ENCODE results near the gene SSH3. TPM values are rescaled to one million over a fixed set of nuclear protein-coding genes. Genes with fewer than 3 reads are reported as not detected.

SSH3 gene
- polyA plus RNA-seq, 1 donor from 2014 or later: 5.5 TPM

- H3K4me3 Mint-ChIP-seq: peak overlapping the region; percentile 57 to 88 (median 75)
- peaks cover 10% of the 10 kb centered on the region for H3K27me3 Mint-ChIP-seq
- peaks cover 3% of the 10 kb centered on the region for H3K36me3 Mint-ChIP-seq
- H3K27ac Mint-ChIP-seq: peak overlapping the region; percentile 90 to 94 (median 93)
- peaks cover 16 to 32% (median 30%) of the 10 kb centered on the region in 3 donors for H3K4me1 Mint-ChIP-seq
- H3K9me3 Mint-ChIP-seq: no peaks in the 10 kb centered on the region
Observed at GRCh38 chr11:67264877-67265632, 38.3 kb upstream of the SSH3 start.

- Mint-ChIP-seq H3K4me3 (peak overlapping the region; percentile 76 to 92 (median 87)), H3K4me1 (peaks cover 24 to 40% (median 38%) of the 10 kb centered on the region in 3 donors), H3K36me3 (peaks cover 8% of the 10 kb centered on the region), H3K9me3 (no peaks in the 10 kb centered on the region), H3K27me3 (peaks cover 10% of the 10 kb centered on the region), H3K27ac (peak overlapping the region in 2 of 3 donors; percentile 90 to 93)
Observed at GRCh38 chr11:67265633-67266448, 37.5 kb upstream of the SSH3 start.

GRCh38 chr11:67266449-67267187 lies 36.7 kb upstream of the SSH3 start, which contains the start of gene GRK2:
GRK2 (plus strand) TSS chr11:67266473; CDS start chr11:67266700, 227 bp downstream.
- peaks cover 32 to 47% (median 43%) of the 10 kb centered on the region in 3 donors for H3K4me1 Mint-ChIP-seq

GRCh38 chr11:67267188-67268080 lies 35.9 kb upstream of the SSH3 start:
- Mint-ChIP-seq H3K4me1 (peaks cover 39 to 51% (median 47%) of the 10 kb centered on the region in 3 donors), H3K4me3 (peak overlapping the region; percentile 93 to 97 (median 96)), H3K9me3 (no peaks in the 10 kb centered on the region), H3K27me3 (peaks cover 6% of the 10 kb centered on the region), H3K36me3 (peaks cover 10% of the 10 kb centered on the region), H3K27ac (peak overlapping the region; percentile 95 to 100 (median 97))

More at GRCh38 chr11:67266449-67267187, 36.7 kb upstream of the SSH3 start, which contains the start of gene GRK2:
- Mint-ChIP-seq H3K27me3 (peaks cover 10% of the 10 kb centered on the region), H3K4me3 (peak within 1 kb of the TSS; percentile 93 to 97 (median 96)), H3K9me3 (no peaks in the 10 kb centered on the region), H3K36me3 (peaks cover 8% of the 10 kb centered on the region), H3K27ac (peak within 1 kb of the TSS; percentile 95 to 100 (median 97))

DNA sequence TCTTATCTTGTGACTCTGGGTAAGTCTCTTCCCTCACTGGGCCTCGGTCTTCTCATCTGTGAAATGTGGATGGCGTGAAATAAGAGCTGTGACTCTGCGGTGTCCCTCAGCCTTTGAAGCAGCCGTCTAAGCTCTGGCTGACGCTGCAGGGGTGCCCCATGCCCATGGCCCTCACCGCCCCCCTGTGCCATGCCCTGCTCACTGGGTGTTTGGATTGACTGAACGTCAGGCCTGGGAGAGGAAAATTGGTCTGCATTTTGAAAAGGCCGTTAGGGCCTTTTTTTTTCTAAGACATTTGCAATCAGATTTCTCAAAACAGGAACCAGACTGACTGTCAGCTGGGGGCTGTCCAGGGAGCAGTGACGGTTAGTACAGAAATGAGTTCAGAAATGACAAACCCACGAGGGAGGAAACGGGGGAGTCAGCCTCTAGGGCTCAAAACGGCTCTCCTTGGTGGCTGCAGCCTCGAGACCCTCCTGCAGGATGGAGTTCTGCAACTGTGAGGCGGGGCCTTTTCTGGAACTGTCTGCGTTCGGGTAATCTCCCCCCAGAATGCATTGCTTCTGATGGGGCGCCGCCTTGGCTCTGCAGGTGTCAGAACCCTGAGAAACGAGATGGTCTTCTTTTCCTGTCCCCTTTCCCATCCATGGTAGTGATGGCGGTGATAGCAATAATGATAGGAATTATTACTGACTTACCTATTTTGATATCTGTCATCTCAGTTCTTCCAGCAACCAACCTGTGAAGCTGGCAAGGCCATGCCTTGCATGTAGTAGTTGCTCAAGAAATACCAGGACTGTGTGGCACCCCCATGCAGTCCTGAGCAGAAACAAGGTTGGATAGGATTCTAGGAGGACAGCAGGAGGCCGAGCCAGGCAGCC lies 35.0 kb upstream of the SSH3 start:
- peaks cover 10% of the 10 kb centered on the region for H3K36me3 Mint-ChIP-seq
- H3K27ac Mint-ChIP-seq: peak overlapping the region; percentile 95 to 100 (median 97)
- H3K4me1 Mint-ChIP-seq: peaks cover 39 to 50% (median 40%) of the 10 kb centered on the region in 3 donors
- peaks cover 3% of the 10 kb centered on the region for H3K27me3 Mint-ChIP-seq
- no peaks in the 10 kb centered on the region for H3K9me3 Mint-ChIP-seq
- peak overlapping the region; percentile 93 to 97 (median 96) for H3K4me3 Mint-ChIP-seq

DNA sequence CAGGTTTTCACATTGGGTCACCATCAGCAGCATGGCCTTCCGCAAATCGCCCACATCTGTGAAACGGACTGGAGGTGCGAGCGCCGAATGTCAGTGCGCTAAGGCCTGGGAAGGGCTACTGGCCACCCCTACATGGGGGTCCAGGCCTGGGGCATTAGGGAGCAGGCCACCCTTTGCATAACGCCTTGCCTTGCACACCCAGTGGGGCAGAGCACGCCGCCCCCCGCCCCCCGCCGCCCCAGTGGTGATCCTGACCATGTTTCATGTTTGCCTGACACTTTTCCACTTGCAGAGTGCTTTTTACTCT lies 34.4 kb upstream of the SSH3 start:
- peak overlapping the region; percentile 95 to 100 (median 97) for H3K27ac Mint-ChIP-seq
- peaks cover 3% of the 10 kb centered on the region for H3K27me3 Mint-ChIP-seq

GRCh38 chr11:67269401-67270255 lies 33.7 kb upstream of the SSH3 start:
- peaks cover 10% of the 10 kb centered on the region for H3K36me3 Mint-ChIP-seq
- H3K4me1 Mint-ChIP-seq: peaks cover 42 to 56% (median 47%) of the 10 kb centered on the region in 3 donors
- peaks cover 3% of the 10 kb centered on the region for H3K27me3 Mint-ChIP-seq
- H3K4me3 Mint-ChIP-seq: peak overlapping the region; percentile 93 to 97 (median 95)
- no peaks in the 10 kb centered on the region for H3K9me3 Mint-ChIP-seq
- peak overlapping the region; percentile 94 to 97 (median 95) for H3K27ac Mint-ChIP-seq

More for the DNA sequence above, 34.4 kb upstream of the SSH3 start:
- peaks cover 10% of the 10 kb centered on the region for H3K36me3 Mint-ChIP-seq
- H3K4me3 Mint-ChIP-seq: peak overlapping the region; percentile 93 to 97 (median 96)
- peaks cover 41 to 51% (median 42%) of the 10 kb centered on the region in 3 donors for H3K4me1 Mint-ChIP-seq
- H3K9me3 Mint-ChIP-seq: no peaks in the 10 kb centered on the region

- peaks cover 10% of the 10 kb centered on the region for H3K36me3 Mint-ChIP-seq
- H3K4me3 Mint-ChIP-seq: peak overlapping the region; percentile 93 to 97 (median 95)
- peak overlapping the region; percentile 94 to 97 (median 95) for H3K27ac Mint-ChIP-seq
Observed at GRCh38 chr11:67270256-67271204, 32.8 kb upstream of the SSH3 start.

DNA sequence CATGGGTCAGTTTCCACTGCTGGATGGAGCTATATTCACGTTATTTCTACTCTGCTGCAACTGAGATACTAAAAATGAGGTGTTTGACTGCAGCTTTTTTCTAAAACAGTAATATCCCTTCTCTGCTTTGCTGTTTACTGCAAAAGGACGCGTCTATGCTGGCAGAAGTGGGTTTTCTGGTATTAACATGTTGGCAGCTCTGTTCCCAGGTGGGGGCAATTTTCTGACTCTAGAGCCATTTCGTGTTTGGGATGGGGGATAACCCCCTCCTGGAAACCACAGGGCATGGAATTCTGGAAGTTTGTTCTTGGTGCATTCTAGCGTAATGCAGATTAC lies 32.2 kb upstream of the SSH3 start:
- peaks cover 10% of the 10 kb centered on the region for H3K36me3 Mint-ChIP-seq

More at GRCh38 chr11:67270256-67271204, 32.8 kb upstream of the SSH3 start:
- Mint-ChIP-seq H3K4me1 (peaks cover 42 to 61% (median 49%) of the 10 kb centered on the region in 3 donors), H3K9me3 (no peaks in the 10 kb centered on the region), H3K27me3 (peaks cover 3% of the 10 kb centered on the region)

DNA sequence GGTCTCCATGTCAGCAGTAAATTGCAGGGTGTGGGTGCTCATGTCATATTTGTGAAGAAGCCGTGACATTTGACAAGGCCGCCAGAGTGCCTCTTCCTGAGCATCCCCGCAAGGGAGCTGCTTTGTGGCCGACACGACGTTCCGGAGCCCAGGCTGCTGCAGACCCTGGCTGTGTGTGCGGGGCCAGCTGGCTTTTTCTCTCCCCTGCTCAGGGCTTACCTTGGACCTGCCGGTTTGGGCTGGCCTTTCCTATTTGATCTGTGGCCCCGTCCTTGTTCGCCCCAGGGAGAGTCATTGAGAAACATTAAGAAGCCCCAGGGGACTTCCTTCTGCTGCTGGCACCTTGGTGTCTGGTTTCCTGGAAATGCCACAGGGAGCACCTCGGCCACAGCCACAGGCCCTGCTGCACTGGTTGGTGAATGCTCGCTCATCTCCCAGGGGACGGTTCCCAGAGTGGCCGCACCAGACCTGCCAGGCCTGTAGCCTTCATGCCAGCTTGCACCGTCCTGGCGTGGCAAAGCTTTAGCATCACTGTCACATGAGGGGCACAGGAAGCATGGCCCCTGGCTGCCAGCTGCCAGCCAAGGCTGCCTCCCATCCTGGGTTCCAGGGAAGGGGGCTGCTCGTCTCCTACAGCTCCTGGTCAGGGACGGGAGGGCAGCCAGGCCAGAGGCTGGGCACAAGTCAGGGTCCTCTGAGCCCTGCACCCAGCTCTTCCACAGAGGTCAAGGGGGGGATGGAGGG lies 31.6 kb upstream of the SSH3 start:
- peaks cover 46 to 67% (median 54%) of the 10 kb centered on the region in 3 donors for H3K4me1 Mint-ChIP-seq
- H3K27me3 Mint-ChIP-seq: peaks cover 5% of the 10 kb centered on the region
- H3K4me3 Mint-ChIP-seq: peak overlapping the region; percentile 93 to 97 (median 95)
- H3K27ac Mint-ChIP-seq: peak overlapping the region; percentile 94 to 97 (median 95)
- H3K36me3 Mint-ChIP-seq: peaks cover 10% of the 10 kb centered on the region
- H3K9me3 Mint-ChIP-seq: no peaks in the 10 kb centered on the region

More for the DNA sequence above, 32.2 kb upstream of the SSH3 start:
- peaks cover 3% of the 10 kb centered on the region for H3K27me3 Mint-ChIP-seq
- no peaks in the 10 kb centered on the region for H3K9me3 Mint-ChIP-seq
- H3K4me1 Mint-ChIP-seq: peaks cover 42 to 63% (median 50%) of the 10 kb centered on the region in 3 donors
- peak overlapping the region; percentile 93 to 97 (median 95) for H3K4me3 Mint-ChIP-seq
- peak overlapping the region; percentile 94 to 97 (median 95) for H3K27ac Mint-ChIP-seq
